OCI-M1 (cell line): Measurements from ENCODE around the gene TXLNA.

Experiments used
- DNase-seq: peaks from one replicate; lab custom pipeline; 2025; lab: John Stamatoyannopoulos, UW

The TXLNA gene

DNA sequence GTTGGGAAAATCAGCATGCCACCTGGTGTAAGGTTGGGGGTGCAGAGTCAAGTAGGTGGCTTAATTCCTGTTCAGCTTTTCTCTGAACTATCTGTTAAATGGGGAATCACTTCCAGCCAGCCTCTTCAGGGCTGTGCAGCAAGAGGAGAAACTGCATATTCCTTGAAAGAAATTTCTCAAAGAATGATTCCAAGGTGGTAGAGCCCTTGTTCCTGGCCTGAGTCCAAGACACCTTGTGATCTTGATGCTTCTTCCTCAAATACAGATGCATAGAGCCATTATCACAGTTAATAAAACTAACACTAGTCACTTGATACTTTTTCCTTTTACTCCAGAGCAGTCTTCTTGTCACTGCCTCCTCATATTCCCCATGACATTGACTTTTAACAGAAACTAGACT is 5.2 kb downstream of the TXLNA start:
- DNase-seq = peak; percentile 34

DNA sequence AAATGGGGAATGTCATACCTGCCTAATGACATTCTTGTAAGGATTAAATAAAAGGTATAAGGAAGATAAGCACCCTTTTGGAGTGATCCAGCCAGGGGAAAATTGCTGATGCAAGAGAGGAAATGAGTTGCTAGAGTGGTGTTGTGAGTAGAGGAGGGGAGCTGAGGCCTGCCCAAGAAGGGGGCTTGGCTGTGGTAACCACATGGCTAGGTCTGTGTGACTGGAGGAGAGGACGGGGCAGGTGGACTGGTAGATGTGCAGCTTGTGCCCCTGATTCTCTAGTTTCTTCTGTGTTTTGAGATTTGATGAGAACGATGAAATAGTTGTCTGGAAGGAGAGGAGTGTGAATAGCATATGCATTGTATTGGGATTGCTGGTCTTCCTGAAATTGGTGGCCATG is 6.6 kb downstream of the TXLNA start:
- DNase-seq = peak; percentile 37

DNA sequence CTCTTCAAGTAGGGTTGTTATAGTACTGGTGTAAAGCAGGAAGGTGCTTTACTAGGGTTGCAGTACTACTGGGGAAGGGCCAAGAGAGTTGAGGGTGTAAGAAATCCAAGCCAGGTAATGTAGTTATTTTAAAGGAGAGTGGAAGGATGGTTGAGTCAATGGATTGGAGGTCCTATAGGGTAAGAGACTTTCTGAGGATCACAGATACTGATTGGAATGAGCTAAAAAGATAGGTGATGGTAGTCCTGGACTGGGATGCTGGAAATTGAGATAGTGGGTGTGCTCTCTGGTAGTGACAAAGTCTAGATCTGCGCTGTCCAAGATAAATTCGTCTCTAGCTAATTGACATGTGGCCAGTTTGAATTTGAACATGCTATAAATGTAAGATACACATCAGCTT is 7.0 kb downstream of the TXLNA start:
- no peak for DNase-seq

DNA sequence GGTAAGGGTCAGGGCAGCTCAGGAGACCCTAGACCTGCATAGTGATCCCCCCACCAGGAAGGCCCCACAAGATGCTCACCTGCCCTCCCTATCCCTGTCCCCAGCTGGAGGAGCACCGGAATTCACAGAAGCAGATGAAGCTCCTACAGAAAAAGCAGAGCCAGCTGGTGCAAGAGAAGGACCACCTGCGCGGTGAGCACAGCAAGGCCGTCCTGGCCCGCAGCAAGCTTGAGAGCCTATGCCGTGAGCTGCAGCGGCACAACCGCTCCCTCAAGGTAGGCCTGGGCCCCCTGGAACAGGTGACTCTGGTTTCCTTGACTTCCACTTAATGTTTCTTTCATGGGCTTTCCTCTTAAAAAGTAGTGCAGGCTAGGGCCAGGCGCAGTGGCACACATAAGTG is 8.4 kb downstream of the TXLNA start:
- no peak for DNase-seq

DNA sequence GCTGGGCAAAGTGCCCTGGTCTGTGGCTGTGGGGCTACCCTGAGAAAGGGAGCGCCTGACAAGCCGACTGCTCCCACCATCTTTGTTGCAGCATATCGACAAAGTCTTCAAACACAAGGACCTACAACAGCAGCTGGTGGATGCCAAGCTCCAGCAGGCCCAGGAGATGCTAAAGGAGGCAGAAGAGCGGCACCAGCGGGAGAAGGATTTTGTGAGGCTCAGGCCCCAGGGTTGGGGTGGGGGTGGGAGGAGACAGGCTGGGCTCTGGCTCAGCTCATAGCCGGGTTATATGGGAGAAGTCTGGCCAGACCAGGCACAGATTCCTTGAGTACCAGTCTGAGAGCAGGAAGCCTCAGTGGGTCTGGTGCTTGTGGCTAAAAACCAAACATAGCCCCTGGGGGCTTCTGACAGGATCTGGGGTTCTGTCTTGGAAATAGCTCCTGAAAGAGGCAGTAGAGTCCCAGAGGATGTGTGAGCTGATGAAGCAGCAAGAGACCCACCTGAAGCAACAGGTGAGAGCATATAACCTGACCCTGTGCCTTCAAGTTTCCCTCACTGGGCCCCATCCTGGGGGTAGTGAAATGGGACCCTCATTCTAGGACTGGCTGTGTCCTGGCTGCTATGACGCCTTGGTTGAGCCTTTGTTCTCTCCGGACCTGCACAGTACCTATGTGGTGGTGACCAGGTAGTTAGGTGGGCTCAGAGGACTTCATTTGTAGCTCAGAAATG is 12.9 kb downstream of the TXLNA start:
- no peak for DNase-seq

DNA sequence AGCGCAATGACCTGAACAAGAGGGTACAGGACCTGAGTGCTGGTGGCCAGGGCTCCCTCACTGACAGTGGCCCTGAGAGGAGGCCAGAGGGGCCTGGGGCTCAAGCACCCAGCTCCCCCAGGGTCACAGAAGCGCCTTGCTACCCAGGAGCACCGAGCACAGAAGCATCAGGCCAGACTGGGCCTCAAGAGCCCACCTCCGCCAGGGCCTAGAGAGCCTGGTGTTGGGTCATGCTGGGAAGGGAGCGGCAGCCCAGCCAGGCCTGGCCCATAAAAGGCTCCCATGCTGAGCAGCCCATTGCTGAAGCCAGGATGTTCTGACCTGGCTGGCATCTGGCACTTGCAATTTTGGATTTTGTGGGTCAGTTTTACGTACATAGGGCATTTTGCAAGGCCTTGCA is 15.5 kb downstream of the TXLNA start:
- no peak for DNase-seq

DNA sequence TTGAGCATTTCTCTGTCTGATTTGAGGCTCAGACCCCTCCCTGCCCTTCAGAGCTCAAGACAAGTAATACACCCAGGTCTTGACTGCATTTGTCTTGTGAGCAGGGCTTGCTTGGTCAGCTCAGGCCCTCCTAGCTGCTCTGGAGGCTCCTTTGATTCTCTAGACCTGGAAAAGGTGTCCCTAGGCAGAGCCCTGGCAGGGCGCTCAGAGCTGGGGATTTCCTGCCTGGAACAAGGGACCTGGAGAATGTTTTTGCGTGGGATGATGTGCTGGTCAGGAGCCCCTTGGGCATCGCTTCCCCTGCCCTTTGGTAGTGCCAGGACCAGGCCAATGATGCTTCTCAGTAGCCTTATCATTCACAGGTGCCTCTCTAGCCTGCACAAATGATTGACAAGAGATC is 16.1 kb downstream of the TXLNA start:
- no peak for DNase-seq

DNA sequence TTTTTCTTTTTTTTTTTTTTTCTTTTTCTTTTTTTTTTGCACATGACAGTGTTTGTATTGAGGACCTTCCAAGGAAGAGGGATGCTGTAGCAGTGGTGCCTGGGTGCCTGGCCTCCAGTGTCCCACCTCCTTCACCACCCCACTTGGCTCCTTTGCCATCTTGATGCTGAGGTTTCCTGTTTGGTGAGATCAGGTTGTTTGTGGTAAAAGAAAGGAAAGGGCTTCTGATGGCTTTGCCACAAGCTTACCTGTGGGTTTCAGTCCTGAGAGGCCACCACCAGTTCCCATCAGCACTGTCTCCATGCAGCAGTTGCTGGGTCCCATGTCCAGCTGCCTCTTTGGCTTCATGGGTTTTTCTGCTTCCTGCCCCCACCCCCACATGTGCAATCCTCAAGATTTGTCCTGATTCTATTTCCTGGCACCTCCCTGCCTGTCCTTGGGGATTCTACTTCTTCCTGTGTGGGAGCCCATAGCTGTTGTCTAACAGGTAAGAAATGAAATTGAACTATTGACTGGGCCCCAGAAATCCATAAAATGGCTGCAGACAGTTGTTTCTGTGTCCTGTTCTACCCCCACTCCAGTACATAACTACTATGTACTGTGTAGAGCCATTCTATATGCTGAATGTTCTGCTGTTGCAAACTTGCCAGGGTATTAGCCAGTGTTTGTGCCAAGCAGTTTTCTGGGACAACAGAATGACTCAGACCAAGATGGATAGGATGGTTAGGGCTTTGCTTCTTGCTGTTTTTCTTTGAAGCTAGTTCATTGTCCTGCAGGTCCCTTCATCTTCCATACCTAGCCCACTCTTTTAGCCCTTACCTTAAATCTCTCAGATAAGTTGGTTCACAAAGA is 16.7 kb downstream of the TXLNA start:
- no peak for DNase-seq

DNA sequence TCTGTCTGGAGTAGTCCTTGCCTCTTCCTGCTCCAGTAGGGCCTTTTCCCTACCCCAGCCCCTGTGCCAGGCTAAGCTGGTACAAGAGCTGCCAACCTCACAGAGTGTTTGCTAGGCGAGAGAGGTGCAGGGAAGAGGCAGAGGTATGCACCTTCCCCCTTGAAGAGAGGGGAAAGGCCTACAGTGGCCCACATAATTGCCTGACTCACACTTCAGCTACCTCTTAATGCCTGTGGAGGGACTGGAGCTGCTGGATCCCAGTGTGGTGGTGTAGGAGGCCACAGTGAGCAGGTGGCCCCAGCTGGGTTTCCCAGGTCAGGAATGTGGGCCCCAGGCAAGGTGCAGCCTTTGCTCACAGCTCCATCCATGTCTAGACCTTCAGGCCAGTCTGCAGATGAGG is 17.6 kb downstream of the TXLNA start:
- DNase-seq = no peak

DNA sequence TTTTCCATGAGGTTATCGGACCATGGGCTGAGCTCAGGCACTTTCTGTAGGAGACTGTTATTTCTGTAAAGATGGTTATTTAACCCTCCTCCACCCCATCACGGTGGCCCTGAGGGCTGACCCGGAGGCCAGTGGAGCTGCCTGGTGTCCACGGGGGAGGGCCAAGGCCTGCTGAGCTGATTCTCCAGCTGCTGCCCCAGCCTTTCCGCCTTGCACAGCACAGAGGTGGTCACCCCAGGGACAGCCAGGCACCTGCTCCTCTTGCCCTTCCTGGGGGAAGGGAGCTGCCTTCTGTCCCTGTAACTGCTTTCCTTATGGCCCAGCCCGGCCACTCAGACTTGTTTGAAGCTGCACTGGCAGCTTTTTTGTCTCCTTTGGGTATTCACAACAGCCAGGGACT is 18.4 kb downstream of the TXLNA start:
- no peak for DNase-seq

DNA sequence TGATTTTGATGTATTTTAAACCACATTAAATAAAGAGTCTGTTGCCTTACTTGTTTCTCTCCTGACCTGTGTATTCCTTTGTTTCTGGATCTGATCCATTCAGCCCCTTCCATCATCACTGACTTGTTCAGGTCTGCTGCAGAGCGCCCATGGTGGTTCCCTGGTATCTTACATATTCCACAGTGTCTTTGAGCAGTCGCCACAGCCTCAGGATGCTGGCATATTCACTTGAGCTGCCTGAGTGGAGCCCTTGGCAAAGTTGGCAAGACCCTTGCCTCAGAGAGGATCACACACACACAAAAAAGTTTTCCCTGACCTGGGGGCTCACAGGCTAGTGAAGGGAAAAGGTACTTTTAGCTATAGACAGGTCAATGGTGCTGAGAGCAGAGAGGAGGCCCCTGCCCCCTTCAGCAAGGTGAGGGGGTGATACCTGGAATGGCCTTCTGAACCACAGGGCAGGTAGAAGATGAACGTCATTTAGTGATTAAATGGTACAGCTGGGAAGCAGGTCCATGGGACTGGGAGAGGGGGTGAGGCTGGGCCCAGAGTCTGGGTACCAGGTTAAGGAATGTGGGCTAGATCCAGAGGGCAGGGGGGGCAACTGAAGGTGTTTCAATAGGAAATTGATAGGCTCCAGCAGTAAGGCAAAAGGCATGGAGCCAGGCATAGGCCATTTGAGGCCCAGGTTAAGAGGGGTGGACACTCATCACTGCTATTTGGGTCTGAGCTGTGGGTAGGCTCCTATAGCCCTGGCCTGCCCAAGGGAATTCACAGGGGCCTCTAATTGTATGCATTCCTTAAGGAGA is 19.0 kb downstream of the TXLNA start:
- no peak for DNase-seq

DNA sequence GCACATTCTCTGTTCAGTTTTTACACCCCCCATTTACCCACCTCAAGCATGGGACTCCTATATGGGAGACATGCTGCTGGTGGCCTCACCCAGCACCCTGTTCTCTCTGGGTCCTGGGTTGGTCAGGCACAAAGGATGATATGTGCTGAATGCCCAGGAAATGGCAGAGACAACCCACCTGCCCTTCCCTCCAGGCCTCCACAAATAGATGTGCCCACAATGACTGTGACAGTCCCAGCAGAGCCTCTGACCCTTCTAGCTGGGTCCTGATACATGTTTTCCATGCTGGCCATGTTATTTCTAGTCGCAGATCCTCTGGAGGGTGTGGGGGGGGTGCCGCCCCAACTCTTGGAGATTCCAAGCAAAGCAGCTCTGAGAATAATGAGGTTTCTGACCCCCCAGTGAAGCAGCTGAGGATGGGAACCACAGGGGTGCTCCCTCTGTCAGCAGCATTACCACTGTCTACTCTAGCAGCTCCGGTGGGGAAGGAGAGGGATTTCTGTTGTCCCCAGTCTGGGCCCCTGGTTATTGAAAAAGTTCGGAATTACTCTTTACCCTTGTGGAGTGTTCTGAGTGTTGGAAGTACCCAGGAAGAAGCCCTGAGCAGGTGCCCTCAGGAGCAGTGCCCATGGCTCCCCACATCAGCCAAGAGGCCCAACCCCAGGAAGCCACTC is 19.7 kb downstream of the TXLNA start:
- DNase-seq = no peak

DNA sequence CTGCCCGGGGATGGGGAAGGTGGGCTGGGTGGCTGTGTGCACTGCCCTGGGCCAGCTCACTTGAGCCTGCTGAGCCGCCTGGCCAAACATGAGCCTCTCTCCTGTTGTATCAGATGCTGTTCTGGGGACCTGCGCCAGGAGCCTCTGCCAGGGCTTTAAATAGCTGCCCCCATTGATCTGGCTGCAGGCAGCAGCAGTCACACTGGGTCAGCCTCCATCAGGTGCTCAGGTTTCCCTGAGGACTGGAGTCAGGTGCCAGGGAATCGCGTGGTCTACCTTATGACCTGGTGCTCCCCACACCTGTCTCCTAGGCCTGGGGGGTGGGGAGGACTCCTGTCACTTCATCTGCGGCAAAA is 20.2 kb downstream of the TXLNA start:
- no peak for DNase-seq

DNA sequence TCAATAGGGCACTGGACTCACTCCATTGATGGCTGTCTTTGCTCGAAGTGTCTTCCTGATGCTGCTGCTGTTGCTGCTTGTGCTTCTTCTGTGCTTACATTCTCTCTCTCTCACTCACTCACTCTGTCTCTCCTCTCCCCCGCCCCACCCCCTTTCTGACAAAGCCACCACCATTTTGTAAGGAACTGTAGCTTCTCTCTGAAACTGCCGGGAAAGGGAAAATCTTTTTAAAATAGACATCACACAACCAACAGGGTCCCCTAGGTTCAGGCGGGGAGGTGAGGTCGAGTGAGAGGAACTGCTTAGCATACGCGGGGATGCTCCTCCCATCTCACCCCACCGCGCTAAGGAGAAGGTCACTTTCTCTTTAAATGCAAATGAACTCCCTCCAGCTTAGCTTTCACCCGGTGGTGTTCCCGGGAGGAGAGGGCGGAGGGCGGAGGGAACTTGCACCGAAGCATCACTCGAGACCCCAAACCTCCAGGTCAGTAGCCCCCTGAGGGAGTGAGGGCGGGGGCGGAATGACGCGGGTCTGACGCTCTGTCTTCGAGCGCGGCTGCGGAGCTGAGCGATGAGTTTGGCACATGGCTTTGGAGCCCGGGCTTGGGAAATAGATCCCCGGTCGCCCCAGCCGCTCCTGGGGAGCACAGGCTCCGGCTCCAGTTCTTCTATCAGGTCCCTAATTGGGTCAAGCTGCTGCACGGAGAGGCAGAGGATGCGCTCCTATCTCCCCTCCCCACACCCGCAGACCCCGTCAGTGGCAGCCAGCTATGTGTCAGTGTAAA is 20.9 kb downstream of the TXLNA start, which contains the start of gene CCDC28B:
CCDC28B (plus strand) TSS at position 370 of the 785 bp plus-strand sequence. CDS start 1,341 bp downstream, outside the sequence.
- peak; percentile 76 for DNase-seq

DNA sequence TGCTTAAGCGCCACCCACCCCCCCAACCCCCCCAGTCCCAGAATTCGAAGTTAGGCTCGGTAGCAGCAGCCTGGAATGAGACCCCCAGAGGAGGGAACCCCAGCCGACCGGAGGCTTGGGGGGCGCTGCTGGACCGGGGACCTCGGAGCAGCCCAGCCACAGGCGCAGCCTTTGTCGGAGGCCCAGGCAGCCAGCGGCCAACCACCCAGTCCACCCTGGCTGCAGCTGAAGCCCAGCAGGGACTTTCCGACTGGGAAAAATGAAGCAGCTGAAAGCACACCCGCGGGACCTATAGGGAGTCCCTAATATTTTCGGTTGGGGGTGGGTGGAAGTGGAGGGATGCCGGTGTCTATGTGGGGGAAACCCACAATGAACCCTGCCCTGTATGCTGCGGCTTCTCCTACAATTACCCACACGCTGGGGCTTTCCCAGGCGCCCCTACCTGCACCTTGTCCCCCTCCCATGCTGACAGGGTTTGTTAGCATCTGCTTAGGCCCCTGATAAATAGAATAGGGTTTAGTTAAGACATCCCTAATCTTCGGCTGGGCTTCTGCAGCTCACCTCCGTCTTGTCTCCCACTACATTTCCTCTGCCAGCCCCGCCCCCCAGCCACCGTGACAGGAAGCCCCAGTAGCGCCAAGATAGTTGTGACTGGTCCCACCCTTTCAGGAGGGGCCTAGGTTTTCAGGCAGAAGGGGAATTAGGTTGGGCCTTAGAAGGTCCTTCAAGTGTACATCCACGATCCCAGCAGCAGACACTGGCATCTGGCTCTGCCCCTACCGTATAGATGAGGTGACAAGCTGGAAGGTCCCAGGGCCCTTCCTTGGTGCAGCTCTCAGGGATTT is 21.8 kb downstream of the TXLNA start:
- peak; percentile 67 for DNase-seq

DNA sequence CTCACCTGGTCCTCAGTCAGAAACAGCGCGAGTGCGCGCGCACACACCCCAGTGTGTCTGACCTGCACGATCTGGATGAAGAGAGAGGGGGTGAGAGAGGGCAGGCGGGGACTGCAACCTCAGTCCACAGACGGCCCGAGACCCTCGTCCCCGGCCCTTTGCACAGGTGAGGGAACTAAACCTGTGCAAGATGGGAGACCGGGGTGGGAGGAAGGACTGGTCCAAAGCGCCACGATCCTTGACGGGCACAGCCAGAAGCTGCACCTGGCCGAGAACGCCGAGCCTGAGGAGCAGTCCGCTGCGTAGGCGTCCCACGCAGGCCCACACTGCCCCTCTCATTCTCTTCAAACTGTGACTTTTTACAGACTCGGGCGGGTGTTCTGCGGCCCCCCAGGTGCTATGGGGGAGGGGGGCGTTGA is 25.5 kb downstream of the TXLNA start:
- no peak for DNase-seq

DNA sequence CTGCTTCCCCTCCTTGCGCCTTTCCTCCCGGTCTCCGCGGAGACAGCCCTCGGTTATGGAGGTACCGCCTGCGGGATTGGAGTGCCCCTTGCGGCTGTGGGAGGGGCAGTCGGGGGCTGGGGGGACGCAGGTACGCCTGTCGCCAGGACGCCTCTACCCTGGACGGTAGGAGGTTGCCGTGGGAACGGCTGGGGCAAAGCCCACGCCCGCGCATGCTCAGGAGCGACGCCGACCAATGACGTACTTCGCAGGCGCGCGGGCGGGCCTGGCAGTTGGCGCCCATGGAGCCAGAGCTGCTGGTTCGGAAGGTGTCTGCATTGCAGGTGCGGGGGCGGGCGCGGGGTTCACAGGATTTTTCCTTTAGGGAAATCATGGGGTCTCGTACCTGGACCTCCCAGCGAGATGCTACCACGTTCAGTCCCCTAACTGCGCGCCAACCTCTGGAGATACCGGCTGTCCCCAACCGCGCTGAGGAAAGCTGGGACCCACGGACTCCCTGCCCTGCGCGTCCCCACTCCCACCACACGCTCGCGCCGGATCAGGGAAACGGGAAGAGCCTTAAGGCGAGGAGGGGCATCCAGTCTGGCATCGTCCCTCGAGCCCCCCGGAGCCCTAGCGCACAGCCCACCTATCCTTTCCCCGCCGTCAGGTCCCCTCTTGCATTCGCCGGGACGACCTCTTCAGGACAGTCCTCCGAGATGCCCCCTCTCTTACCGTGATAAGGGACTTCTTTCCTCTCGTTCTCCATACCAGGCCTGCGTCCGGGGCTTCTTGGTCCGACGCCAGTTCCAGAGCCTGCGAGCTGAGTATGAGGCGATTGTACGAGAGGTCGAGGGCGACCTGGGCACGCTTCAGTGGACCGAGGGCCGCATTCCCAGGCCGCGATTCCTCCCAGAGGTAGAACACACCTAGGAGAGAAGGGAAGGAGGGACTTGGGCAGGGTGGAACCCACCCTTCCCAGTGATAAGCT is 26.2 kb downstream of the TXLNA start, which contains the start of gene IQCC:
IQCC (plus strand) TSS at position 271 of the 970 bp plus-strand sequence; CDS start at position 282, 11 bp downstream.
- peak; percentile 90 for DNase-seq

DNA sequence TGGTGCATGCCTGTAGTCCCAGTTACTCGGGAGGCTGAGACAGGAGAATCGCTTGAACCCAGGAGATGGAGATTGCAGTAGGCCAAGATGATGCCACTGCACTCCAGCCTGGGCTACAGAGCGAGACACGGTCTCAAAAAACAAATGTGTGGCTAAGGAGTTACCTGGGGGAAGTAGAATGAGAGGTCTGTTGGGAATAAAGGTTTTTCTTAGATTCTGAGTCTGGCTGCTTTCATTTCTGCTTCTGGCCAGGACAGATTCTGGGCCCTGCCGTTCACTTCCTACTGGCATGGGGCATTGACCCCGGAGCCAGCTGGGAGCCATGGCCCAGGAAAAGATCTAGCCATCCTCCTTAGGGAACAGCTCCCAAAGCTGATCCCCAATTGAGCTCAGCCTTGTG is 29.0 kb downstream of the TXLNA start:
- DNase-seq = no peak

DNA sequence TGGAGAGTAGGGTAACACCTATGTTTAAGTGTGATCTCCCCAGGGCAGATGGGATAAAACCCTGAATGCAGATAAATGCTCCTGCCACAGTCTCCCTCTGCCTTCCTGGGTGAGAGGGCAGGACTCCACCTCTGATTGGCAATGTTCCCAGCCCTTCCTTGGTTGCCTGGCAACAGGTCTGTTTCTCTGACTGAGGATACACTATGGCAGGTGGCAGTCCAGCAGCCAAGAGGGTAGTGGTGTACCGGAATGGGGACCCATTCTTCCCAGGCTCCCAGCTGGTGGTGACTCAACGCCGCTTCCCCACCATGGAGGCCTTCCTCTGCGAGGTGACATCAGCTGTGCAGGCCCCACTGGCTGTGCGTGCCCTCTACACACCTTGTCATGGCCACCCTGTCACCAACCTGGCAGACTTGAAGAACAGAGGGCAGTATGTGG is 29.4 kb downstream of the TXLNA start, which contains the start of gene DCDC2B:
DCDC2B (plus strand) TSS at position 199 of the 438 bp plus-strand sequence; CDS start at position 204, 5 bp downstream.
- DNase-seq = peak; percentile 36
